Heart left ventricle (tissue), 16 donors: Measurements from ENCODE around the gene RNU1-2. TPM values are rescaled to one million over a fixed set of nuclear protein-coding genes. Genes with fewer than 3 reads are reported as not detected.
"Not testable (repeated sequence)": the region's sequence is repeated elsewhere in the genome, so short reads cannot be mapped to it uniquely, and the experiment has no call there.

Experiments used
- ATAC-seq, 4 donors: fragments of 200-7000 bp; cut with Tn5 transposase; one replicate each; pipeline ENCODE4 v1.9.1; 2020 to 2022; ENCODE audit warnings: moderate library complexity in 4 of 4, mild to moderate bottlenecking in 3 of 4, moderate number of reproducible peaks in 1 of 4
- DNase-seq, 5 donors: peaks; one replicate each; pipeline ENCODE4 v3.0.0-alpha.2; 2020
- H3K27ac ChIP-seq, 12 donors: fragments of 200-600 bp; sonication (generic) in 4 of 12; one replicate each; pipeline versions ENCODE4 v1.5.0 to v1.8.0; 2016 to 2022; ENCODE audit warnings: mild to moderate bottlenecking in 2 of 12
- H3K27me3 ChIP-seq, 9 donors: fragments of 200-600 bp; sonication (generic) in 2 of 9; one replicate each; pipeline versions ENCODE4 v1.5.1 to v1.8.0; 2016 to 2022; ENCODE audit warnings: mild to moderate bottlenecking in 3 of 9
- H3K36me3 ChIP-seq, 9 donors: fragments of 200-600 bp; sonication (generic) in 2 of 9; one replicate each; pipeline versions ENCODE4 v1.5.0 to v1.8.0; 2018 to 2022; ENCODE audit warnings: mild to moderate bottlenecking in 2 of 9
- H3K4me1 ChIP-seq, 12 donors: fragments of 200-600 bp; sonication (generic) in 4 of 12; one replicate each; pipeline versions ENCODE4 v1.5.0 to v1.8.0; 2016 to 2022; ENCODE audit warnings: mild to moderate bottlenecking in 3 of 12
- H3K4me3 ChIP-seq, 12 donors: fragments of 200-600 bp; sonication (generic) in 4 of 12; one replicate each; pipeline versions ENCODE4 v1.5.0 to v1.8.0; 2017 to 2022; ENCODE audit warnings: mild to moderate bottlenecking in 9 of 12, moderate library complexity in 4 of 12
- H3K9me3 ChIP-seq, 12 donors: fragments of 200-600 bp; sonication (generic) in 4 of 12; one replicate each; pipeline versions ENCODE4 v1.5.0 to v1.8.0; 2016 to 2022; ENCODE audit warnings: mild to moderate bottlenecking in 1 of 12
- CTCF ChIP-seq, 12 donors: fragments of 200-600 bp; sonication (generic) in 4 of 12; IDR thresholded peaks; one replicate each; pipeline versions ENCODE4 v1.5.0 to v1.8.0; 2018 to 2022; ENCODE audit warnings: antibody characterized with exemption in 12 of 12, mild to moderate bottlenecking in 5 of 12
- POLR2A ChIP-seq, 2 donors: fragments of 450-650 bp; IDR thresholded peaks; one replicate each; pipeline ENCODE4 v1.6.1; 2017; ENCODE audit warnings: antibody characterized with exemption in 2 of 2, mild to moderate bottlenecking in 2 of 2, moderate library complexity in 2 of 2
- WGBS, 4 donors: extraction: QIAGEN DNeasy Blood & Tissue Kit in 2 of 4; methylation state at CpG; one replicate each; pipeline versions ENCODE4 v1.1.5 to v1.1.7; 2013 to 2018; 5-methylcytosine and 5-hydroxymethylcytosine counted together
- intact Hi-C, 10 donors: fragments of 100-400 bp; cut with DNase I; formaldehyde crosslinking; loops; one replicate each; pipeline versions ENCODE4 v1.11.1 to v1.14.2; 2022
- polyA plus RNA-seq, 2 donors: library from polyadenylated mRNA; stranded (reverse); fragments of 200-250 nt; gene quantifications; one replicate each; pipeline ENCODE4 v1.2.3, GENCODE V29; 2013
- total RNA-seq, 9 donors: library from RNA; depleted of rRNA in 2 of 9; stranded (reverse); fragments of >200 nt in 2 of 9; fragmentation: NEBNext Ultra II Directional in 3 of 9; extraction: Animal tissue kit (Norgen Biotek cat#: 25700) in 3 of 9; gene quantifications; one replicate each; pipeline versions ENCODE4 v1.1.0 to v1.2.4, GENCODE V29; 2016 to 2023
- donor health status: ischemic (EF 13 %, LVEDD 7.1; RV severe dilation, severe dysfunction).
- donor health status: healthy with polysubstance abuse.
- donor health status: DM: no; HTN: yes; CAD: no.
- donor health status: DM: no; HTN: no; CAD: no.
- donor health status: ischemic (EF 25% LVEDD 6.9; RV normal size, moderate dysfunction).
- donor health status: ischemic (EF 25% LVEDD 5.7; RV mildly dilated, moderate dysfunction).
- donor health status: healthy.
- donor health status: DM: yes; HTN: yes; CAD: no.
- donor health status: ischemic (EF 35%, LVEDD 5.7; RV mildly dilated, moderate dysfunction).
- donor health status: nonischemic (EF 11% LVEDD 7.7; RV severe dilation, severe dysfunction).
- donor health status: DM: yes; HTN: yes; CAD: no.
- donor health status: PGD.
- donor health status: ischemic (EF 29% LVEDD 5.4; RV normal size, mild dysfunction).
- donor health status: nonischemic (EF 23%, LVEDD 6.1; RV moderate dilation, normal function).

Gene RNU1-2
- total and polyA plus RNA-seq, 11 donors, result 364 to 3,776 (median 2,470) TPM; not detected in 4

DNA sequence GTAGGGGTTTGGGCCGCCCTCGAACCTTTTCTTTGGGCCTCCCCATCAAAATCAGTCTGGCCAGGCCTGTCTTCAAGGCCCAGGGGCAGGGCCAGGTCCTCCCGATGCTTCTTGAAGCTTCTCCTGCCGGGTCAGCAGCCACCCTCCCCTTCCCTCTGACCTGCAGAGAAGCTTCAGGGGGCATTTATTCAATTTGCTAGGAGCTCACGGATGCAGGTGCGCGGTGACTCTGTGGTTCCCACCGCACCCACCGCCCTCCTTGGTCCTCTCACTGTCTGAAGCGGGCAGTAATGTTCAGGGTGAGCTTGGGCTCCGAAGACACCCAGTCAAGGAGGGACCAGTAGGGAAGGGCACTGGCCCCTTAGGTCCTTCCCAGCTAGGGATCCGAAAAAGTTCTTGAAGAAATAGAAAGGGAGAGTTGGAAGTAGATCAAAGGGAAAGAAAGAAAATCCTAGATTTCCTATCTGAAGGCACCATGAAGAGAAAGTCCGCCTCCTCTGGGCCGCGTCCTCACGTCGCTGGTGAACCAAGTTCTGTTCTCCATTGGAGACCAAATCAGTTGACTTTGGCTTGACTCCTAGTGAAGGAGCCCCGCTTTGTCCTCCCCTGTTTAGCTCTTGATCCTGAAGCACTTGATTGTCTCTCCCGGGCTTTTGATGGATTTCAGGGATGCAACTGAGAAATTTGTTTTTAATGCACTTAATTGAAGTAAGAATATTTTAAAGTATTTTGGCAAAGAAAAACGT, 8.7 kb upstream of the RNU1-2 start:
- H3K36me3 ChIP-seq, result no peaks in the 10 kb centered on the region
- TF ChIP-seq CTCF (IDR thresholded peaks at IDR 0.05) (no peak), POLR2A (IDR thresholded peaks at IDR 0.05) (no peak)
- WGBS, 4 donors, result 92 to 97% (median 93%) methylated on average over 20 of the region's 20 CpGs
- no peaks in the 10 kb centered on the region for H3K9me3 ChIP-seq
- H3K27me3 ChIP-seq, result peaks cover 0 to 2% (median 0%) of the 10 kb centered on the region in 9 donors
- no peak overlapping the region for H3K4me3 ChIP-seq
- ATAC-seq (no peak), DNase-seq (no peak)
- intact Hi-C loops, result no loop called here
- peaks cover 0 to 15% (median 7%) of the 10 kb centered on the region in 12 donors for H3K4me1 ChIP-seq
- H3K27ac ChIP-seq, result no peak overlapping the region

GRCh38 chr1:16888860-16889816, 6.6 kb upstream of the RNU1-2 start:
- Histone ChIP-seq H3K4me3 (peak overlapping the region; percentile 42 to 87 (median 65)), H3K9me3 (no peaks in the 10 kb centered on the region), H3K27ac (peak overlapping the region; percentile 58 to 96 (median 92)), H3K4me1 (peaks cover 0 to 13% (median 7%) of the 10 kb centered on the region in 12 donors), H3K36me3 (no peaks in the 10 kb centered on the region), H3K27me3 (no peaks in the 10 kb centered on the region)
- intact Hi-C loops, result no loop called here
- peak; percentile 77 to 98 (median 94) for ATAC-seq
- peak; percentile 60 to 94 (median 84) for DNase-seq
- WGBS, 4 donors, result 3 to 10% (median 6%) methylated on average over 62 to 63 of the region's 63 CpGs
- TF ChIP-seq POLR2A (IDR thresholded peaks at IDR 0.05), result peak in 1 of 2 donors; percentile 47
- TF ChIP-seq CTCF (IDR thresholded peaks at IDR 0.05), result peak in 10 of 12 donors; percentile 8 to 53 (median 25)

- H3K4me3 ChIP-seq, ATAC-seq, H3K36me3 ChIP-seq, H3K27me3 ChIP-seq, DNase-seq, intact Hi-C loops, H3K27ac ChIP-seq, H3K9me3 ChIP-seq: not testable (repeated sequence)
- H3K4me1 ChIP-seq, result peaks cover 0 to 13% (median 8%) of the 10 kb centered on the region in 12 donors
- WGBS, 4 donors, result 68 to 74% (median 72%) methylated on average over 5 of the region's 5 CpGs
Measured at GRCh38 chr1:16890539-16891021, 5.2 kb upstream of the RNU1-2 start.

GRCh38 chr1:16891057-16891456, 4.7 kb upstream of the RNU1-2 start:
- H3K27me3 ChIP-seq, H3K4me3 ChIP-seq, intact Hi-C loops, ATAC-seq, H3K9me3 ChIP-seq, H3K36me3 ChIP-seq, H3K27ac ChIP-seq, DNase-seq: not testable (repeated sequence)
- H3K4me1 ChIP-seq, result peaks cover 0 to 13% (median 8%) of the 10 kb centered on the region in 12 donors
- WGBS, 4 donors, result 63 to 73% (median 64%) methylated on average over 4 of the region's 4 CpGs

- intact Hi-C loops, H3K27me3 ChIP-seq, H3K9me3 ChIP-seq, H3K36me3 ChIP-seq, DNase-seq, ATAC-seq, H3K27ac ChIP-seq, H3K4me3 ChIP-seq: not testable (repeated sequence)
- H3K4me1 ChIP-seq, result peaks cover 0 to 20% (median 11%) of the 10 kb centered on the region in 12 donors
- 65 to 68% (median 67%) methylated on average over 6 of the region's 6 CpGs for WGBS, 4 donors
Measured at GRCh38 chr1:16892978-16893525, 2.7 kb upstream of the RNU1-2 start.

DNA sequence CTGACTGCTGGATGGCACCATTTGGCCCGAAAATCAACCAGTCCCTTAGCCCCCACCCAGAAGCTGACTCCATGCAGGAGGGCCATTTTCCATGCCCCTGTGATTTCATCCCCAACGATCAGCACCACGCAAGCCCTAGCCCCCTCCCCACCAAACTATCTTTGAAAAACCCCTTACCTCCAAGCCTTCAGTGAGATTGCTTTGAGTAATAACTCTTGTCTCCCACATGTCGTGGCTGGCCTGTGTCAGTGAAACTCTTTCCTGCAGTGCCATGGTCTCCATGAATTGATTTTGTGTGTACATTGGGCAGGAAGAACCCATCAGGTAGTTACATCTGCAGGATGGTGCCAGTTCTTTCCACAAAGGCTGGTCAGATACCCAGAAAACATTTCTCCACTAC, 2.0 kb upstream of the RNU1-2 start:
- H3K36me3 ChIP-seq, DNase-seq, H3K27ac ChIP-seq, H3K4me3 ChIP-seq, H3K9me3 ChIP-seq, intact Hi-C loops, H3K27me3 ChIP-seq, ATAC-seq: not testable (repeated sequence)
- 65 to 87% (median 70%) methylated on average over 4 of the region's 4 CpGs for WGBS, 4 donors
- H3K4me1 ChIP-seq, result peaks cover 0 to 18% (median 10%) of the 10 kb centered on the region in 12 donors

- H3K4me1 ChIP-seq, result peaks cover 0 to 16% (median 9%) of the 10 kb centered on the region in 12 donors
- intact Hi-C loops, H3K27me3 ChIP-seq, H3K36me3 ChIP-seq, H3K27ac ChIP-seq, DNase-seq, H3K4me3 ChIP-seq, H3K9me3 ChIP-seq, ATAC-seq: not testable (repeated sequence)
- WGBS, 4 donors, result 84 to 87% (median 86%) methylated on average over 6 of the region's 6 CpGs
Measured at GRCh38 chr1:16894338-16894737, 1.4 kb upstream of the RNU1-2 start.

GRCh38 chr1:16895233-16895597, 565 bp upstream of the RNU1-2 start:
- H3K4me1 ChIP-seq, DNase-seq, H3K9me3 ChIP-seq, H3K36me3 ChIP-seq, H3K27me3 ChIP-seq, intact Hi-C loops: not testable (repeated sequence)
- ATAC-seq, result peak in 1 of 4 donors; percentile 6
- Histone ChIP-seq H3K27ac (peak overlapping the region in 11 of 12 donors; percentile 19 to 96 (median 88)), H3K4me3 (peak overlapping the region in 9 of 12 donors; percentile 20 to 54 (median 43))
- 1 to 3% (median 2%) methylated on average over 4 to 6 of the region's 6 CpGs for WGBS, 4 donors
